ENCODE data around the gene SNW1. TPM values are rescaled to one million over a fixed set of nuclear protein-coding genes. Genes with fewer than 3 reads are reported as not detected.
A peak's percentile ranks its signal among the peaks of the same experiment; 100 is the strongest.
"Not testable (repeated sequence)": the region's sequence is repeated elsewhere in the genome, so short reads cannot be mapped to it uniquely, and the experiment has no call there.

The SNW1 gene
- total RNA-seq, 1 donor from 2014 or later = 61.5 TPM

DNA sequence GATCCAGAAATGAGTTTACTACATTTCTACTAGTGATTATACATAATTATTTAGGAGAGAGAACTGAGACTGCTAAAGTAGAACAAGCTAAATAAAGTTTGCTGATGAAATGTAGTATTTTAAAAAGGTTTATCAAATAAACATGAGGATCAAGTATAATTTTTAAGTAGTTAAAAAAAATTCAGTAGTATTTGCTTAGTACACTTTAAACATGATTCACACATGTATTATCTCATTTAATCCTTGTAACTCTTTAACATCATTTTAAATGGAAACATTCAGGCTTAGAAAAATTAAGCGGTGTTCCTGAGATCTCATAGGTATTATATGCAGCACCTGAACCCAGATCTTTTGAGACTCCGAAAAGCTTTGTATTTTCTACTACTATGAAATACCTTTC lies 8.7 kb downstream of the SNW1 start:
- DNase-seq (ENCODE audit: low read depth) = no peak

DNA sequence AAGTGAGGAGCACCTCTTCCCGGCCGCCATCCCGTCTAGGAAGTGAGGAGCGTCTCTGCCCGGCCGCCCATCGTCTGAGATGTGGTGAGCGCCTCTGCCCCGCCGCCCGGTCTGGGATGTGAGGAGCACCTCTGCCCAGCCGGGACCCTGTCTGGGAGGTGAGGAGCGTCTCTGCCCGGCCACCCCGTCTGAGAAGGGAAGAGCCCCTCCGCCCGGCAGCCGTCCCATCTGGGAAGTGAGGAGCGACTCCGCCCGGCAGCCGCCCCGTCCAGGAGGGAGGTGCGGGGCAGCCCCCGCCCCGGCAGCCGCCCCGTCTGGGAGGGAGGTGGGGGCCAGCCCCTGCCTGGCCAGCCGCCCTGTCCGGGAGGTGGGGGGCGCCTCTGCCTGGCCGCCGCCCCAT lies 13.5 kb downstream of the SNW1 start:
- DNase-seq (ENCODE audit: low read depth) = not testable (repeated sequence)

- DNase-seq (ENCODE audit: low read depth) = no peak
These were observed 14.8 kb downstream of the SNW1 start for GRCh38 chr14:77746064-77746702.

- DNase-seq (ENCODE audit: low read depth) = no peak
These were observed 19.5 kb downstream of the SNW1 start for GRCh38 chr14:77741438-77741837.

DNA sequence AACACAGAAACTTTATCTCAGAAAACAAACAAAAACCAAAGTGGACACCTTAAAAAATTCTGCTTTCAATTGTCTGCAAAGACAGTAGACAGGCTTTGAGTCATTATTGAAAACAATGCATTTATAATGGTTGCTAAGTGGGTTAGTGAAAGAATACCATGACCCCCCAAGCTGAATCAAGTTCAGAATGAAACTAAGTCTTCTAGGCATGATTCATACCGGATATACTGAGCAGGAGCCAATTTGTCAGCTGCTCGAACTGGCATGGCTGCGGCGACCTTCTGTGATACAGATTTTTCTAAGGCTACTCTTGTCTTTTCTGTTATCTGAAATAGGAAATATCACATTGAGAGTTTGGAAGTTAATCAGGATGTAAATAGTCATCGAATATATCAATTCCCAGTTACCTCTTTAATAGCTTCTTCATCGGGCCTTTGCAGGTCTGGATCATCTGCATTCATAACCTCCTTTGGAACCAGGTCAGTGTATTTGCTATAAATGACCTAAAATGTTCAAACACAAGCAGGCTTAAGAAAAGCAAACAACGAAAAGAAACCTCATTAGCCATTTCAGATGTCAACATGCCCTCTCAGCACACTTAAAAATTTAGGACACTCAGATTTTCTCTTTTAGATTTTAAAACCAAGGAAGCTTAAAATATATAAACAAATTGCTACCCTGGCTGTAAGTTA lies 22.3 kb downstream of the SNW1 start:
- peak; percentile 64 for DNase-seq (ENCODE audit: low read depth)

GRCh38 chr14:77730976-77731497 lies 29.9 kb downstream of the SNW1 start:
- DNase-seq (ENCODE audit: low read depth) = peak; percentile 9

DNA sequence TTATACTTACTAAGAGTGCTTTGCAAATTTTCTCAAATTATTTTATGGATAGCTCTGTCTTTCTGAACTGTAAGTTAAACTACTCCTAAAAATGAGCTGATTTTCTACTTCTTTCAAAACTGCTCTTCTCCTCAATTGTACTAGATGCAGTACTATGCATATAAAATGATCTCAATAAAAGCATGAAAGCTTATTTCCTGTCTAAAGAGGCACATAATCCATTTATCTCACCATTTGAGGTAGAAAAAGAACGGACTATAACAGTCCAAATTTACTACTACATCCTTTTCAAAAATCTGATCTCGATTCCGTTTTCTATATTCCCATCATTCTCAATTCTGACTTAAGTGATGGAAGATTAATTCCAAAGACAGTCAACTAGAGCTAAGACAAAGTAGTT lies 38.7 kb downstream of the SNW1 start:
- no peak for DNase-seq (ENCODE audit: low read depth)

DNA sequence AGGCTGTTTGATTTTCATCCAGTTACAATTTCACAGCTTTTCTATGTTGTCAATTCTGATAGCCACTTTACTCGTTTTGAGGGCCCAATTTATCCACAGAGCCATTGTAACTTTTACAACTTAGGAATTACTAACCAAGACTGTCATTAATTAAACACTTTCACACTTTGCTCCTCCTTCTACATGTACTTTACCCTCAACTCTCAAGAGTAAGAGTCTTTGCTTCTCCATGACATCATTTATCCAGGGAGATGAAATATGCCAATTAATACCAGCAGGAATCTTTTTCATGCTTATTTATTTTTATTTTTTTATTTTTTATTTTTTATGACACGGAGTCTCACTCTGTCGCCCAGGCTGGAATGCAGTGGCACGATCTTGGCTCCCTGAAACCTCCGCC lies 39.5 kb downstream of the SNW1 start:
- no peak for DNase-seq (ENCODE audit: low read depth)

DNA sequence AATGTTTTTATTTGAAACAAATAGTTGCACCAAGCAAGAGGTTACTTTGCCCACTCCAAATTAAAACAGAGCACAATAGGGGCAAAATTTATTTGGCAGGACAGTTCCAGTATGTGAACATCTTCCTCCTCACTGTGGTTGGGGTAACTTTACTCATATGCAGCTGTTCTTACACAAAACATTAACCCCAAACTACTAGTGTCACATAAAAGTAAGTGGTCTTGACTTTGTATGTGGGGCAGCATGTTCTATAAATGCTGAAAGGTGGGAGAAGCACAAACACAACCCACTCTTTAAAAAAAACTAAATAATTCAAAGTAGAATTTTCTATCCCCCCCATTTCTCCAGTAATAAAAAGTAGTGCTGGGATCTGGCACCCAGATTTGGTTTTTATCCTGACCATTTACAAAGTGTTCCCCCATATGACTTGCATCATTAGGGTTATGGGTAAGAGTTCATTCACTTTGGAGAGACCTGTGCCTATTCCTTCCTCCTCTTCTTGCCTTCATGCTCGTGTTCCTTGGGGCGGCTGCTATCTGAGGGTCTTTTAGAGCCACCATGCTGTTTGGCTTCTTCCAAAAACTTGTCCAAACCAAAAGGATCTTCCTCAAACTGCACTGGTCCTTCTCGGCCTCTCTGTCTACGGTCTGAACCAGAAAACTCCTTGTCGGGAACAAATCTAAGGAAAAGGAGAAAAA lies 43.2 kb downstream of the SNW1 start:
- DNase-seq (ENCODE audit: low read depth) = no peak

DNA sequence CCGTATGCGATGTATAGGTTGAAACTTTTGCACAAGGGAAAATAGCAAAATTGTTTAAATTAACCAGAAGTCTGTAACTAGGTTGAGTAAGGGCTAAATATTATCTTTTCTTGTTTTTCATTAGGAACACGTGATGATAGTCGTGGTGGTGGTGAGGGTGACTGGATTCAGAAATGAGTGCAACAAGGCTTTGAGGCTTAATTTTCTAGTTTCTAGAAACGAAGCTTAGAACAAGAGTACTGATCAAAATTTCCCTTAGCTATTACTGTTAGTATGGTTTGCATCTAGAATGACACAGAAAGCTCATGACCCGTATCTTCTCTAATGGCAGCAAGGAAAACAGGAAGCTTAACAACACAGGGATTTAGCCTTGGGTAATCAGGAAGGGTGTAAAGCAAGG lies 46.0 kb downstream of the SNW1 start:
- DNase-seq (ENCODE audit: low read depth) = no peak

- DNase-seq (ENCODE audit: low read depth) = no peak
These were observed 50.6 kb downstream of the SNW1 start for GRCh38 chr14:77710364-77710763.

- DNase-seq (ENCODE audit: low read depth) = no peak
These were observed 51.5 kb downstream of the SNW1 start for GRCh38 chr14:77709412-77709811.

DNA sequence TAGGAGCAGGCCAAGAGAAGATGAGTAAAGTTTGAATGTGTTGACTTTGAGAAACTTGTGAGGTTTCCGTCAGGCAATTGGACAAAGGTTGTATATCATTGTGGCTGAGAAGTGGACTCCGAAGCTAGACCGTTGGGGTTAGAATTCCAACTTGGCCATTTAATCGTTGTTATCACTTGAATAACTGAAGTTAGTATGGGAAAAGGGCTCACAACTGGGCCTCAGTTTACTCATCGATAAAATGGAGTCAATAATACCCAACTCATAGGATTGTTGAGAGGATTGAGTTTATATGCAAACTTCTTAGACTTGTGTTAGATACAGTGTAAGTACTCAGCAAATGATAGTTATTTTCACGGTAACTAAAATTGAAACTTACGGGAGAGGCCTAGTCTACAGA lies 52.2 kb downstream of the SNW1 start:
- DNase-seq (ENCODE audit: low read depth) = peak; percentile 9

DNA sequence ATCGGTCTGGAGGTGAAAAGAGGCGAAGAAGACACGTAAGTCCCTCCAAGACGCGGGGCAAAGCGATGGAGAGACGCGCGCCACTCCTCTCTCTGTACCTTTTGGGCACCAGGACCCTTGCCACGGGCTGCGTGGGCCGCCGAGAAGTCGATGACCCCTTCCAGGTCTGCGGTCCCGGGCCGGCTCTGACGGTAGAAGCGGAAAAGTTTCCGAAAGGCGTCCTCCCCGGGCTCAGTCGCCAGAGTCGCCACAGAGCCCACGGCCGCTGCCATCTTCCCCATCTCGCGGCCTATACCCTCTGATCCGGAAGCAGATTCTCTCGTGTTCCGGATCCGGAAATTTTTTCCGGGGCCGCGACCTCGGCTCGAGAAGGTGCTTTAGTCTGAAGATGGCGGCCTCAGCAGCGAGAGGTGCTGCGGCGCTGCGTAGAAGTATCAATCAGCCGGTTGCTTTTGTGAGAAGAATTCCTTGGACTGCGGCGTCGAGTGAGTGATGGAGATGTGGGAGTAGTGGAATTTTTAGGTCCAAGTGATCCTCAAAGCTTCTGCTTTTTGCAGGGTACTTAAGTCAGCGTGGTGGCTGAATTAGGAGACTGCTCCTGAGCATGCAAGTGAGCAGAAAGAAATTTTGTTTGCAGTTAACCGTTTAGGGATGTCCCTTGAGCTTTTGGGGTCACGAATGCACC lies 53.1 kb downstream of the SNW1 start, which contains the start of the genes ALKBH1 and SLIRP:
Gene ALKBH1, minus strand, starts transcription at position 300 of the 685 bp plus-strand sequence. Its CDS starts 19 bp downstream, at position 281.
Gene SLIRP, plus strand, starts transcription at position 380 of the 685 bp plus-strand sequence. Its CDS starts 9 bp downstream, at position 389.
- peak; percentile 93 for DNase-seq (ENCODE audit: low read depth)

GRCh38 chr14:77707355-77707723 lies 53.6 kb downstream of the SNW1 start:
- DNase-seq (ENCODE audit: low read depth) = peak; percentile 57

DNA sequence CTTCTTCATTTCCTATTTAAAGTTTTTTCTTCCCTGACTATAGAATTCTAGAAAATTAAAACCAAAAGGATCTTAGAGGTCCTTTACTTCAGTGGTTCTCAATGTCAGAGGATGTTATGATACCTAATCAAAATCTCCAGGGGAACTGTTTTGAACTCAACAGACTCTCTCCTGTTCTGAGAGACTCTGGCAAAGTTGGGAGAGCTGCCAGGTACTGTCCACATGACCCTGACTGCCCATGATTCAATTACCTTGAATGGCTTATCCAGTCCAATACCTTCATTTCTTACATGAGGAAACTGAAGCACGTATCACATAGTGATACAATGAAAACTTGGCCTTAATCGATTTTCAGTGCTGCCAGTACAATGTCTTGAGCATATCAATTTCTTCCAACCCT lies 69.7 kb downstream of the SNW1 start:
- DNase-seq (ENCODE audit: low read depth) = no peak

DNA sequence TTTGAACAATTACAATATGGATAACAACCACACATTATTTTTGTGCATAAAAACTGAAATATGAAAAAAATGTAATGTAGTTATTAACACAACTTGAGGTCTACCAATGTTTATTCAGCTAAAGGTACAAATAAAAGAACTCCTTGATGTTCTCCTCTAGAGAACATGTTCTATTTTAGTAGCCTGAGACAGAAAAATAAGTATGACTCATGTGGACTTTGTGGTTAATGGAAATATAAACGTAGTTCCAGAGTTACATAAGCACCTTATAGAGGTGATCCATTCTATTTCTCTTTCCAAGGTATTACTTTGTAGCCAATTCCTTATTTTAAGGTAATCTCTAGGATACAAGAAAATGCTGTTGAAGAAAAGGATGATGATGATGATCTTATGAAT lies 78.8 kb downstream of the SNW1 start:
- DNase-seq (ENCODE audit: low read depth) = peak; percentile 27

DNA sequence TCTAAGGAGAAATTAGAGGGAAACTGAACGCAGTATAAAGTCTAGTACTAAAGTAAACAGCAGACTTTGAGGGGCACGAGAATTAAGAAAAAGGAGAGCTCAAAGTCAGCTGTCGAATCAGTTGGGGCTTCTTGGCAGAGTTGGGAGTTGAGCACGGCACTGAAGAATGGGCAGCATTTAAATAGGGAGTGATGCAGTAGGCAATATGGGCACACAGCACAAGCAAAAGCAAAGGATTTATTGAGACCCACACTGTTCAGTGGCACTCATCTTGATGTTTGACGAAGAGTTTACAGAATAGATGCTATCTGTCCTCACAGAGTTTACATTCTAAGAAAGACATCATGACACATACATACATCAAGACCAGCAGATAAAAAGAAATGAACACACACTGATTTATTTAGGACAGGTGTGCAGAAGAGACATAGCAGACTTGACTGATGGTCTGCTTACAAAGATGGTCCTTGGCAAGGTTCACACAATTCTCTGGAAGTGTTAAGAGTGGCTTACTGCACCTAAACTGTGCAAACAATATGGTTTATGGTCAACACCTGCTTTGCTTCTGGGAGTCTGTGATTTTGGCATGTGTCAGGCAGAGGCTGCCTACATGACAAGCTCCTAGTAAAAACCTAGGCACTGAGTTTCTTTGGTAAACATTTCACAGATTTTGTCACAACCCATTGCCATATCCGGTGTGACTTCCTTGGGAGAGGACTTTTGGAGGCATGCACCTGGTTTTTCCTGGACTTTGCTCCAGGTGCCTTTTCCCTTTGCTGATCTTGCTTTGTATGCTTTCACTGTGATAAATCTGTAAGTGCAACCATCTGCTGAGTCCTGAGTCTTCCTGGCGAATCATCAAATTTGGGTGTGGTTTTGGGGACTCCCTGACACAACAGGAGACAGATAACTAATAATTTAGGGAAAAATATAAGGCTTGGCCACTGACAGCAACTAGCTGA lies 79.5 kb downstream of the SNW1 start:
- peak; percentile 54 for DNase-seq (ENCODE audit: low read depth)

- no peak for DNase-seq (ENCODE audit: low read depth)
These were observed 86.0 kb downstream of the SNW1 start for GRCh38 chr14:77674931-77675330.

- no peak for DNase-seq (ENCODE audit: low read depth)
These were observed 87.8 kb downstream of the SNW1 start for GRCh38 chr14:77673193-77673592.
